ENCODE data around the gene OMP.

Gene OMP

DNA sequence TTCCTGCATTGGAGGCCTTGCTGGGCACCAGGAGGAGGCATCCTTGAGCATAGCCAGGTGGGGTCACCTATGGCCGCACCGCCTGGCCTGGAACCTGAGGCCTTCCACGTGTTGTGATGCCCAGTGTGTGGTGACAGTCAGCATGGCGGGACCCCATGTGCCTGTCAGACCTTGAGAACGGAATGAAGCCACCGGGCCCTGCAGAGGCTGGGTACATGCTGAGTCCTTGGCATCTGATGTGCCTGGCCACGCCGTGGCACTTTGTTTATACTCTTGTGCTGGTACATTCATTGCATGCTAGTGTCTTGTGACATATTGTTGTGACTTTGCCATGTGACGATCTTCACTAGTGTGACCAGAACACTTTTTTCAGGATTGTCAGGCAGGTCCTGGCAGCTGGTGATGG, 16.9 kb downstream of the OMP start:
- TF ChIP-seq FOXM1 (IDR thresholded peaks at IDR 0.05; ENCODE audit: borderline replicate concordance, low read depth) (no peak), TEAD4 (IDR thresholded peaks at IDR 0.05) (no peak), CREB1 (IDR thresholded peaks at IDR 0.05; ENCODE audit: low read depth) (no peak), TAF1 (IDR thresholded peaks at IDR 0.05; ENCODE audit: low read depth) (no peak), CEBPB (IDR thresholded peaks at IDR 0.05) (no peak), EGR1 (IDR thresholded peaks at IDR 0.05) (no peak), RAD21 (IDR thresholded peaks at IDR 0.05; ENCODE audit: low read depth) (no peak), TCF12 (IDR thresholded peaks at IDR 0.05; ENCODE audit: low read depth) (no peak), EP300 (IDR thresholded peaks at IDR 0.05; ENCODE audit: borderline replicate concordance) (no peak), YY1 (IDR thresholded peaks at IDR 0.05; ENCODE audit: low read depth) (no peak), ZBTB7A (IDR thresholded peaks at IDR 0.05; ENCODE audit: low read depth) (no peak), NFIC (IDR thresholded peaks at IDR 0.05) (no peak), USF1 (IDR thresholded peaks at IDR 0.05) (no peak), REST (IDR thresholded peaks at IDR 0.05; ENCODE audit: low read depth) (no peak)
- TF ChIP-seq, protein P1, sequence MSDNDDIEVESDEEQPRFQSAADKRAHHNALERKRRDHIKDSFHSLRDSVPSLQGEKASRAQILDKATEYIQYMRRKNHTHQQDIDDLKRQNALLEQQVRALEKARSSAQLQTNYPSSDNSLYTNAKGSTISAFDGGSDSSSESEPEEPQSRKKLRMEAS (IDR thresholded peaks at IDR 0.05), result no peak

DNA sequence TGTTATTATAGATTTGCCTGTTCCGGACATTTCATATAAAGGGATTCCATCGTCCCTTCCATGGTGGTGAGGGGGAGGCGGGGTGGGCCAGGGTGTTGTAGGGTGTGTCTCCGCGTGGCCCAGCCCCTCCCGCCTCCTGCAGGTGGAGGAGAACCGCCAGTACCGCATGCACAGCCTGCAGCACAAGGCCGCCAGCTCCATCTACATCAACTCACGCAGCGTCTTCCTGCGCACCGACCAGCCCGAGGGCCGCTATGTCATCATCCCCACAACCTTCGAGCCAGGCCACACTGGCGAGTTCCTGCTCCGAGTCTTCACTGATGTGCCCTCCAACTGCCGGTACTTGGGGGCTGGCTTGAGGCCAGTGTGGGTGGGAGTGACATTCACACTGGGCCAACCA, 17.9 kb downstream of the OMP start:
- no peak for TF ChIP-seq CEBPB (IDR thresholded peaks at IDR 0.05)
- TF ChIP-seq REST (IDR thresholded peaks at IDR 0.05; ENCODE audit: low read depth), result no peak
- TF ChIP-seq TCF12 (IDR thresholded peaks at IDR 0.05; ENCODE audit: low read depth), result no peak
- no peak for TF ChIP-seq YY1 (IDR thresholded peaks at IDR 0.05; ENCODE audit: low read depth)
- no peak for TF ChIP-seq USF1 (IDR thresholded peaks at IDR 0.05)
- no peak for TF ChIP-seq CREB1 (IDR thresholded peaks at IDR 0.05; ENCODE audit: low read depth)
- TF ChIP-seq, protein P1 (IDR thresholded peaks at IDR 0.05), result no peak
- TF ChIP-seq NFIC (IDR thresholded peaks at IDR 0.05), result no peak
- no peak for TF ChIP-seq EP300 (IDR thresholded peaks at IDR 0.05; ENCODE audit: borderline replicate concordance)
- TF ChIP-seq RAD21 (IDR thresholded peaks at IDR 0.05; ENCODE audit: low read depth), result no peak
- no peak for TF ChIP-seq TAF1 (IDR thresholded peaks at IDR 0.05; ENCODE audit: low read depth)
- no peak for TF ChIP-seq EGR1 (IDR thresholded peaks at IDR 0.05)
- TF ChIP-seq FOXM1 (IDR thresholded peaks at IDR 0.05; ENCODE audit: borderline replicate concordance, low read depth), result no peak
- no peak for TF ChIP-seq TEAD4 (IDR thresholded peaks at IDR 0.05)
- no peak for TF ChIP-seq ZBTB7A (IDR thresholded peaks at IDR 0.05; ENCODE audit: low read depth)

- TF ChIP-seq ZBTB7A (IDR thresholded peaks at IDR 0.05; ENCODE audit: low read depth), result no peak
Measured at GRCh38 chr11:77121096-77121640, 18.5 kb downstream of the OMP start.

DNA sequence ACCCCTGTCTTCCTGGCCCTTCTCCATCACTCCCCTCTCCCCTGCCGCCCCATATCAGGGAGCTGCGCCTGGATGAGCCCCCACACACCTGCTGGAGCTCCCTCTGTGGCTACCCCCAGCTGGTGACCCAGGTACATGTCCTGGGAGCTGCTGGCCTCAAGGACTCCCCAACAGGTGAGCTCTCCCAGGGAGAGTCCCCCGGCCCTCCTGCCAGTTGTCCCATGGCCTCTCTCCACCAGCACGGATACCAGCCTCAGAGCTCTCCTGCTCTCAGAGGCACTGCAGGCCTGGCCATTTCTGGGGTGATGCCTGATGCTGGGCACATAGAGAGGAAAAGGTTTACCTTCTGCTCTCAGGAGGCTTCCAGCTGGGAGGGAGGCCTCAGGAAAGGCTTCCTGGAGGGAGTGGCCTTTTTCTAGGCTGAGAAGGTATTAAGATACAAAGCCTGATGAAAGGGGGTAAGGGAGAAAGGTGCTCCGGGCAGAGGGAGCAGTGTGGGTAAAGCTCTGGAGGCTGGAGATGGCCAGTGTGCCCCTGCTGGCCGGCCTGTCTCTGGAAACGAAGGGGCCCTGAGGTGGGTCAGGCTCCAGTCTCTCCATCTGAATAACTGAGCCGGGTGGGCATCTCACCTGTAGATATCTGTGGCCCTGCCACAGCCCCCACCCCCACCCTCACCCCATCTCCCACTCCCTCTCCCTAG, 19.4 kb downstream of the OMP start:
- TF ChIP-seq RAD21 (IDR thresholded peaks at IDR 0.05; ENCODE audit: low read depth), result no peak
- no peak for TF ChIP-seq CREB1 (IDR thresholded peaks at IDR 0.05; ENCODE audit: low read depth)
- no peak for TF ChIP-seq CEBPB (IDR thresholded peaks at IDR 0.05)
- no peak for TF ChIP-seq TAF1 (IDR thresholded peaks at IDR 0.05; ENCODE audit: low read depth)
- TF ChIP-seq TCF12 (IDR thresholded peaks at IDR 0.05; ENCODE audit: low read depth), result no peak
- TF ChIP-seq EGR1 (IDR thresholded peaks at IDR 0.05), result no peak
- TF ChIP-seq ZBTB7A (IDR thresholded peaks at IDR 0.05; ENCODE audit: low read depth), result no peak
- TF ChIP-seq REST (IDR thresholded peaks at IDR 0.05; ENCODE audit: low read depth), result no peak
- no peak for TF ChIP-seq YY1 (IDR thresholded peaks at IDR 0.05; ENCODE audit: low read depth)
- TF ChIP-seq, protein P1 (IDR thresholded peaks at IDR 0.05), result no peak
- no peak for TF ChIP-seq USF1 (IDR thresholded peaks at IDR 0.05)
- TF ChIP-seq NFIC (IDR thresholded peaks at IDR 0.05), result no peak
- TF ChIP-seq EP300 (IDR thresholded peaks at IDR 0.05; ENCODE audit: borderline replicate concordance), result no peak
- no peak for TF ChIP-seq TEAD4 (IDR thresholded peaks at IDR 0.05)
- no peak for TF ChIP-seq FOXM1 (IDR thresholded peaks at IDR 0.05; ENCODE audit: borderline replicate concordance, low read depth)

Measured in Ishikawa (cell line).